Ovary (tissue), 3 donors: ENCODE measurements around the gene SSTR5.

Experiments
- CTCF ChIP-seq, 3 donors: fragments of 450-650 bp in 2 of 3; fragments of 200-600 bp in 1 of 3; IDR thresholded peaks; one replicate each; pipeline versions ENCODE4 v1.5.1 to v1.8.0; 2016 to 2022; ENCODE audit warnings: antibody characterized with exemption in 3 of 3, mild to moderate bottlenecking in 1 of 3
- POLR2A ChIP-seq: fragments of 450-650 bp; IDR thresholded peaks from one replicate; pipeline ENCODE4 v1.6.1; 2017; ENCODE audit warnings: antibody characterized with exemption, mild to moderate bottlenecking, moderate library complexity
- donor health status: DM: no; HTN: no; CAD: no.

GRCh38 chr16:1100084-1100800, 27.7 kb downstream of the SSTR5 start:
- TF ChIP-seq CTCF (IDR thresholded peaks at IDR 0.05): no peak
- no peak for TF ChIP-seq POLR2A
